Measurements from ENCODE around the gene CD200R1L. TPM values are rescaled to one million over a fixed set of nuclear protein-coding genes. Genes with fewer than 3 reads are reported as not detected.

The CD200R1L gene
- total RNA-seq, 1 experiment from 2014 or later, result not detected

DNA sequence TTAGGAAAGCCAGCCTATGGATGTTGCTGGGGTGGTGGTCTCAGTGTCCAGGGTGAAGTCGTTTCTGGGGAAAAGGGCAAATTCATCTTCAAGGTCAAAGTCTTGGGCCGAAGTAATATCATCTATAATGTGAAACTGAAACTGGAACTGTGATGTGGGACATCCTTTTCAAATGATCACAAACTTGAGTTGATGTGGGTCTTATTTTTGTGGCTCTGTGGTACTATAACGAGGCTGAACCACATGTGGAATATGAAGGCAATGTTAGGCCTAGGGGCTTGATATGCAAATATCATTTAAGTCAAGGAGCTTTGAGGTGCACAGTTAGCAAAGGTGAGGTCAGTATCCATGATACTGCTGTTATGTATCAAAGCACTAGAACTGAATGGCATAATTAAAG, 1.5 kb upstream of the CD200R1L start:
- H3K9me3 ChIP-seq (ENCODE audit: control insufficient read depth, low read depth, low read length), result no peaks in the 10 kb centered on the region
- H2AK5ac ChIP-seq (ENCODE audit: insufficient read length, low read length), result no peak overlapping the region
- no peaks in the 10 kb centered on the region for H4K20me1 ChIP-seq (ENCODE audit: control insufficient read depth, insufficient read depth, insufficient read length)
- no peak overlapping the region for H3K56ac ChIP-seq (ENCODE audit: insufficient read length, low read depth, low read length)
- no peaks in the 10 kb centered on the region for H3K4me1 ChIP-seq (ENCODE audit: insufficient read depth, low read length)
- peaks cover 0 to 9% (median 6%) of the 10 kb centered on the region in 3 experiments; a peak in 4 of 7 replicates for H3K36me3 Mint-ChIP-seq (ENCODE audit: insufficient read depth in 1 of 3, low read depth in 3 of 3)
- no peak overlapping the region for H4K8ac ChIP-seq (replicated peaks; ENCODE audit: insufficient read length, low read depth, low read length)
- H3K4ac ChIP-seq (ENCODE audit: low read depth, low read length), result no peak overlapping the region
- H2BK12ac ChIP-seq (ENCODE audit: insufficient read length, low read depth, low read length), result no peak overlapping the region
- no peaks in the 10 kb centered on the region for H3K79me2 ChIP-seq (ENCODE audit: insufficient read depth, low read length)
- H3K27ac Mint-ChIP-seq, result no peak overlapping the region
- no peak overlapping the region for H2BK120ac ChIP-seq (ENCODE audit: low read depth, low read length, poor library complexity, severe bottlenecking)
- no peak overlapping the region for H2BK20ac ChIP-seq (ENCODE audit: low read depth, low read length, poor library complexity, severe bottlenecking)
- H3K4me3 Mint-ChIP-seq, result no peak overlapping the region
- no peak overlapping the region for H3K14ac ChIP-seq (ENCODE audit: insufficient read depth, low read length)
- no peaks in the 10 kb centered on the region for H3K4me1 Mint-ChIP-seq
- no peak overlapping the region for H3K18ac ChIP-seq (ENCODE audit: insufficient read length, low read depth, low read length)
- no peaks in the 10 kb centered on the region for H3K79me1 ChIP-seq (ENCODE audit: insufficient read depth, low read depth, low read length, poor library complexity, severe bottlenecking)
- peaks cover 23 to 24% of the 10 kb centered on the region in 2 experiments for H3K9me3 Mint-ChIP-seq
- H3T11ph ChIP-seq (ENCODE audit: low read length), result no peak overlapping the region
- no peak overlapping the region for H2AFZ ChIP-seq (ENCODE audit: low read length)
- H3K4me2 ChIP-seq (ENCODE audit: insufficient read depth, insufficient read length, low read length), result no peak overlapping the region
- no CpG with 5 or more reads among the region's 3 CpGs for WGBS (ENCODE audit: extremely low coverage, insufficient read length, low lambda C conversion rate)
- peaks cover 2% of the 10 kb centered on the region; the same call in 1 of the 2 replicates for H3K27me3 Mint-ChIP-seq (ENCODE audit: low read depth)
- no peak overlapping the region for H2BK5ac ChIP-seq (ENCODE audit: insufficient read length, low read length)
- no peak for DNase-seq
- no peak overlapping the region for H2BK15ac ChIP-seq (ENCODE audit: low read depth, low read length)
- TF ChIP-seq, protein P1, sequence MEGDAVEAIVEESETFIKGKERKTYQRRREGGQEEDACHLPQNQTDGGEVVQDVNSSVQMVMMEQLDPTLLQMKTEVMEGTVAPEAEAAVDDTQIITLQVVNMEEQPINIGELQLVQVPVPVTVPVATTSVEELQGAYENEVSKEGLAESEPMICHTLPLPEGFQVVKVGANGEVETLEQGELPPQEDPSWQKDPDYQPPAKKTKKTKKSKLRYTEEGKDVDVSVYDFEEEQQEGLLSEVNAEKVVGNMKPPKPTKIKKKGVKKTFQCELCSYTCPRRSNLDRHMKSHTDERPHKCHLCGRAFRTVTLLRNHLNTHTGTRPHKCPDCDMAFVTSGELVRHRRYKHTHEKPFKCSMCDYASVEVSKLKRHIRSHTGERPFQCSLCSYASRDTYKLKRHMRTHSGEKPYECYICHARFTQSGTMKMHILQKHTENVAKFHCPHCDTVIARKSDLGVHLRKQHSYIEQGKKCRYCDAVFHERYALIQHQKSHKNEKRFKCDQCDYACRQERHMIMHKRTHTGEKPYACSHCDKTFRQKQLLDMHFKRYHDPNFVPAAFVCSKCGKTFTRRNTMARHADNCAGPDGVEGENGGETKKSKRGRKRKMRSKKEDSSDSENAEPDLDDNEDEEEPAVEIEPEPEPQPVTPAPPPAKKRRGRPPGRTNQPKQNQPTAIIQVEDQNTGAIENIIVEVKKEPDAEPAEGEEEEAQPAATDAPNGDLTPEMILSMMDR (conservative IDR thresholded peaks at IDR 0.05), result no peak
- no peaks in the 10 kb centered on the region for H3K27me3 ChIP-seq (ENCODE audit: insufficient read depth, low read length)
- no peak overlapping the region for H3K23ac ChIP-seq (ENCODE audit: insufficient read length, low read depth, low read length)
- no peak overlapping the region for H3K27ac ChIP-seq (ENCODE audit: insufficient read length, low read depth, low read length)
- no peak overlapping the region for H3K9ac ChIP-seq (ENCODE audit: extremely low read depth, insufficient read length, low read length)
- no peaks in the 10 kb centered on the region for H3K23me2 ChIP-seq (ENCODE audit: insufficient read length, low read depth, low read length, poor library complexity, severe bottlenecking)
- no peak overlapping the region for H4K91ac ChIP-seq (ENCODE audit: insufficient read length, low read depth, low read length)
- H4K5ac ChIP-seq (ENCODE audit: insufficient read length, low read depth, low read length), result no peak overlapping the region
